Endothelial cell (in vitro differentiated cells): ENCODE data around the gene OR4D10. TPM values are rescaled to one million over a fixed set of nuclear protein-coding genes. Genes with fewer than 3 reads are reported as not detected.
"Not testable (repeated sequence)": the region's sequence is repeated elsewhere in the genome, so short reads cannot be mapped to it uniquely, and the experiment has no call there.

Source experiments
- DNase-seq: peaks from one replicate; pipeline ENCODE4 v3.0.0; 2021; ENCODE audit warnings: low spot score
- H3K27ac Mint-ChIP-seq: one replicate; pipeline ENCODE4 v1.8.0; 2021; ENCODE audit warnings: mixed read lengths, inconsistent platforms; ENCODE audit not compliant: unreplicated experiment
- H3K27me3 Mint-ChIP-seq: one replicate; pipeline ENCODE4 v1.8.0; 2021; ENCODE audit warnings: mild to moderate bottlenecking, moderate library complexity, mixed read lengths, inconsistent platforms; ENCODE audit not compliant: unreplicated experiment
- H3K36me3 Mint-ChIP-seq: one replicate; pipeline ENCODE4 v1.8.0; 2021; ENCODE audit warnings: mild to moderate bottlenecking, low read depth, mixed read lengths, inconsistent platforms; ENCODE audit not compliant: unreplicated experiment
- H3K4me1 Mint-ChIP-seq: one replicate; pipeline ENCODE4 v1.8.0; 2021; ENCODE audit warnings: mild to moderate bottlenecking, mixed read lengths, inconsistent platforms; ENCODE audit not compliant: unreplicated experiment
- H3K4me3 Mint-ChIP-seq: one replicate; pipeline ENCODE4 v1.8.0; 2021; ENCODE audit warnings: mild to moderate bottlenecking, mixed read lengths, inconsistent platforms; ENCODE audit not compliant: unreplicated experiment
- H3K9me3 Mint-ChIP-seq: one replicate; pipeline ENCODE4 v1.8.0; 2021; ENCODE audit warnings: mixed read lengths, inconsistent platforms; ENCODE audit not compliant: unreplicated experiment
- CTCF ChIP-seq: fragments of 200-600 bp; sonication (generic); IDR thresholded peaks from one replicate; pipeline ENCODE4 v1.5.0; 2021; ENCODE audit warnings: antibody characterized with exemption; ENCODE audit not compliant: unreplicated experiment
- total RNA-seq: library from RNA; stranded (reverse); fragmentation: NEBNext Ultra II Directional; extraction: Animal tissue kit (Norgen Biotek cat#: 25700); gene quantifications from one replicate; pipeline ENCODE4 v1.2.1, GENCODE V29; 2021; ENCODE audit not compliant: unreplicated experiment

OR4D10 gene
- total RNA-seq, 1 donor from 2014 or later: not detected

GRCh38 chr11:59480359-59480758, 7.2 kb downstream of the OR4D10 start:
- Mint-ChIP-seq H3K4me1 (peaks cover 2% of the 10 kb centered on the region), H3K4me3 (no peak overlapping the region), H3K27ac (no peak overlapping the region), H3K36me3 (no peaks in the 10 kb centered on the region), H3K27me3 (peaks cover 1% of the 10 kb centered on the region), H3K9me3 (no peaks in the 10 kb centered on the region)
- no peak for TF ChIP-seq CTCF
- no peak for DNase-seq

- Mint-ChIP-seq H3K36me3 (no peaks in the 10 kb centered on the region), H3K4me1 (no peaks in the 10 kb centered on the region), H3K4me3 (no peak overlapping the region), H3K27ac (no peak overlapping the region), H3K9me3 (no peaks in the 10 kb centered on the region), H3K27me3 (no peaks in the 10 kb centered on the region)
- DNase-seq: no peak
- no peak for TF ChIP-seq CTCF
Observed at GRCh38 chr11:59501931-59502330, 28.8 kb downstream of the OR4D10 start.

GRCh38 chr11:59503276-59503675, 30.2 kb downstream of the OR4D10 start, which contains the start of gene OR4D11:
Gene OR4D11, plus strand, starts transcription at chr11:59503576. Its CDS starts 0 bp downstream, at chr11:59503576.
- H3K4me3 Mint-ChIP-seq: no peak within 1 kb of the TSS
- no peak within 1 kb of the TSS for H3K27ac Mint-ChIP-seq
- H3K27me3 Mint-ChIP-seq: no peaks in the 10 kb centered on the region
- TF ChIP-seq CTCF: no peak
- no peak for DNase-seq
- no peaks in the 10 kb centered on the region for H3K9me3 Mint-ChIP-seq
- no peaks in the 10 kb centered on the region for H3K36me3 Mint-ChIP-seq
- H3K4me1 Mint-ChIP-seq: no peaks in the 10 kb centered on the region

- H3K27me3 Mint-ChIP-seq: no peaks in the 10 kb centered on the region
- no peaks in the 10 kb centered on the region for H3K9me3 Mint-ChIP-seq
- no peak for TF ChIP-seq CTCF
- peak; percentile 3 for DNase-seq
- H3K4me1 Mint-ChIP-seq: peaks cover 30% of the 10 kb centered on the region
- peak within 1 kb of the TSS; percentile 72 for H3K27ac Mint-ChIP-seq
- no peaks in the 10 kb centered on the region for H3K36me3 Mint-ChIP-seq
- no peak within 1 kb of the TSS for H3K4me3 Mint-ChIP-seq
Observed at GRCh38 chr11:59510941-59511589, 38.0 kb downstream of the OR4D10 start, which contains the start of gene OR4D9. Gene OR4D9, plus strand, starts transcription at chr11:59511539. Its CDS starts 3,374 bp downstream, at chr11:59514913.

- Mint-ChIP-seq H3K36me3 (no peaks in the 10 kb centered on the region), H3K4me3 (no peak overlapping the region), H3K27me3 (no peaks in the 10 kb centered on the region), H3K4me1 (peaks cover 30% of the 10 kb centered on the region), H3K27ac (peak overlapping the region; percentile 72), H3K9me3 (no peaks in the 10 kb centered on the region)
- TF ChIP-seq CTCF: no peak
- no peak for DNase-seq
Observed at GRCh38 chr11:59511675-59512074, 38.6 kb downstream of the OR4D10 start.

- not testable (repeated sequence) for DNase-seq, H3K4me3 Mint-ChIP-seq, H3K36me3 Mint-ChIP-seq, H3K27me3 Mint-ChIP-seq, H3K9me3 Mint-ChIP-seq
- H3K27ac Mint-ChIP-seq: peak overlapping the region; percentile 52
- peaks cover 15% of the 10 kb centered on the region for H3K4me1 Mint-ChIP-seq
Observed at GRCh38 chr11:59520139-59520538, 47.0 kb downstream of the OR4D10 start.
